ENCODE measurements around the gene FBXW5.

DNA sequence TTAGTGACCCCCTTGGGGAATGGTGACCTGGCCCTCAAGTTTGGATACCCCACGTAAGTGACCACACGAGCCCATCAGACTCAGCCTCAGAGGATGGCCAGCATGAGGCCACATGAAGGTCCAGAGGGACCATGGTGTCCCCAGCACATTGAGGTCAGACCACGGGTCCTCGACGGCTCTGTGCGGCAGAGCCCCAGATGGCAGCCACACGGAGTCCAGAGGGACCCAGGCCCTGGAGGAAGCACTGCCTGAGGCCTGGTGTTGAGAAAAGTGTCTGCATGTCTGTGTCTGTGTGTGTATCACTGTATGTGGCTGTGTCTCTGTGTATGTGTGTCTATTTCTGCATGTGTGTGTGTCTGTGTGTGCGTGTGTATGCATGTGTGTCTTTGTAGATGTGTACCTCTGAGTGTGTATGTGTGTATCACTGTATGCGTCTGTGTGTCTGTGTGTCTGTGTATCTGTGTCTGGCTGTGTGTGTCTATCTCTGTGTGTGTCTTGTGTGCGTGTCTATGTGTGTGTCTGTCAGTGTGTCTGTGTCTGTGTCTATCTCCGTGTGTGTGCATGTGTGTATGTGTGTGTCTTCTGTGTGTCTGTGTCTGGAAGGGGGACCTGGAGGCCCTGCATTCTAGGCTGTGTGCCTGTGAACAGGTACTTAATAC lies 39.2 kb upstream of the FBXW5 start:
- TF ChIP-seq, protein P1, sequence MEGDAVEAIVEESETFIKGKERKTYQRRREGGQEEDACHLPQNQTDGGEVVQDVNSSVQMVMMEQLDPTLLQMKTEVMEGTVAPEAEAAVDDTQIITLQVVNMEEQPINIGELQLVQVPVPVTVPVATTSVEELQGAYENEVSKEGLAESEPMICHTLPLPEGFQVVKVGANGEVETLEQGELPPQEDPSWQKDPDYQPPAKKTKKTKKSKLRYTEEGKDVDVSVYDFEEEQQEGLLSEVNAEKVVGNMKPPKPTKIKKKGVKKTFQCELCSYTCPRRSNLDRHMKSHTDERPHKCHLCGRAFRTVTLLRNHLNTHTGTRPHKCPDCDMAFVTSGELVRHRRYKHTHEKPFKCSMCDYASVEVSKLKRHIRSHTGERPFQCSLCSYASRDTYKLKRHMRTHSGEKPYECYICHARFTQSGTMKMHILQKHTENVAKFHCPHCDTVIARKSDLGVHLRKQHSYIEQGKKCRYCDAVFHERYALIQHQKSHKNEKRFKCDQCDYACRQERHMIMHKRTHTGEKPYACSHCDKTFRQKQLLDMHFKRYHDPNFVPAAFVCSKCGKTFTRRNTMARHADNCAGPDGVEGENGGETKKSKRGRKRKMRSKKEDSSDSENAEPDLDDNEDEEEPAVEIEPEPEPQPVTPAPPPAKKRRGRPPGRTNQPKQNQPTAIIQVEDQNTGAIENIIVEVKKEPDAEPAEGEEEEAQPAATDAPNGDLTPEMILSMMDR (IDR thresholded peaks at IDR 0.05), result no peak
- TF ChIP-seq POLR2A (IDR thresholded peaks at IDR 0.05) (no peak), POLR2AphosphoS5 (IDR thresholded peaks at IDR 0.05) (no peak)

Data from stomach (tissue), 4 donors.